ENCODE data around the gene ART5.

GRCh38 chr11:3642071-3642951 is 519 bp upstream of the ART5 start:
- TF ChIP-seq E2F4 (CRISPR knock-in tag; IDR thresholded peaks at IDR 0.05; ENCODE audit: borderline replicate concordance, low read depth) (no peak), CTCF (IDR thresholded peaks at IDR 0.05) (no peak), GABPB1 (CRISPR knock-in tag; IDR thresholded peaks at IDR 0.05) (no peak), ATF3 (CRISPR knock-in tag; conservative IDR thresholded peaks at IDR 0.05) (no peak), ATF2 (CRISPR knock-in tag; IDR thresholded peaks at IDR 0.05; ENCODE audit: borderline replicate concordance, low read depth) (no peak)
